Gastrocnemius medialis (tissue), 4 donors: ENCODE measurements around the gene HEBP1. TPM values are rescaled to one million over a fixed set of nuclear protein-coding genes. Genes with fewer than 3 reads are reported as not detected.

ENCODE experiments used
- ATAC-seq, 2 donors: fragments of 150-250 bp; one replicate each; pipeline ENCODE4 v1.9.1; 2016
- DNase-seq, 2 donors: peaks; one replicate each; pipeline ENCODE4 v3.0.0-alpha.2; 2019
- H3K27ac ChIP-seq, 4 donors: fragments of 200-600 bp; sonication (generic); 1 replicate in 1 of 4; 2 replicates in 3 of 4; pipeline ENCODE4 v1.5.1; 2016 to 2018; ENCODE audit warnings: mild to moderate bottlenecking in 2 of 4, moderate library complexity in 1 of 4
- H3K27me3 ChIP-seq, 3 donors: fragments of 200-600 bp; sonication (generic) in 2 of 3; 1 replicate in 1 of 3; 2 replicates in 2 of 3; pipeline versions ENCODE4 v1.5.1 to v1.6.0; 2016 to 2019; ENCODE audit warnings: mild to moderate bottlenecking in 1 of 3, moderate library complexity in 1 of 3
- H3K36me3 ChIP-seq, 2 donors: fragments of 200-600 bp; sonication (generic) in 1 of 2; one replicate each; pipeline ENCODE4 v1.5.1; 2017 to 2018
- H3K4me1 ChIP-seq, 2 donors: fragments of 200-600 bp; sonication (generic) in 1 of 2; one replicate each; pipeline ENCODE4 v1.5.1; 2016 to 2017; ENCODE audit warnings: mild to moderate bottlenecking in 2 of 2
- H3K4me3 ChIP-seq, 4 donors: fragments of 200-600 bp; sonication (generic) in 3 of 4; 1 replicate in 1 of 4; 2 replicates in 3 of 4; pipeline ENCODE4 v1.5.1; 2016 to 2019; ENCODE audit warnings: mild to moderate bottlenecking in 2 of 4
- H3K9me3 ChIP-seq, 3 donors: fragments of 200-600 bp; sonication (generic) in 2 of 3; 1 replicate in 1 of 3; 2 replicates in 2 of 3; pipeline ENCODE4 v1.5.1; 2016 to 2019
- CTCF ChIP-seq, 5 experiments: fragments of 450-650 bp in 3 of 5; fragments of 200-600 bp in 2 of 5; sonication (generic) in 2 of 5; IDR thresholded peaks in 4 of 5; conservative IDR thresholded peaks in 1 of 5; 1 replicate in 4 of 5; 2 replicates in 1 of 5; pipeline ENCODE4 v1.5.1; 2016 to 2019; ENCODE audit warnings: antibody characterized with exemption in 5 of 5, mild to moderate bottlenecking in 3 of 5, moderate library complexity in 3 of 5
- POLR2A ChIP-seq, 2 donors: fragments of 450-650 bp; IDR thresholded peaks; one replicate each; pipeline ENCODE4 v1.6.1; 2017; ENCODE audit warnings: antibody characterized with exemption in 2 of 2, mild to moderate bottlenecking in 2 of 2, moderate library complexity in 2 of 2
- in situ Hi-C, 4 donors: fragments of 200-750 bp; cut with MboI; loops; one replicate each; pipeline versions ENCODE4 v1.15.0 to v1.8.0; 2017; ENCODE audit warnings: low sequenced_read_pairs in 4 of 4
- intact Hi-C: fragments of 100-400 bp; cut with DNase I; formaldehyde crosslinking; loops from one replicate; pipeline ENCODE4 v1.15.1; 2023; ENCODE audit warnings: low total_unique reads
- total RNA-seq, 4 donors: library from RNA; depleted of rRNA; stranded (reverse); fragments of >200 nt; gene quantifications; one replicate each; pipeline versions ENCODE4 v1.1.0 to v1.2.3, GENCODE V29; 2016

Gene HEBP1
- total RNA-seq, 4 donors from 2014 or later: 3.8 to 15.8 (median 9.9) TPM

GRCh38 chr12:12954878-12955625 is 45.0 kb downstream of the HEBP1 start:
- ATAC-seq: no peak
- in situ Hi-C loops: no loop called here

GRCh38 chr12:12954356-12954755 is 45.7 kb downstream of the HEBP1 start:
- ATAC-seq (no peak), DNase-seq (no peak)
- Histone ChIP-seq H3K4me3 (no peak overlapping the region), H3K4me1 (no peaks in the 10 kb centered on the region), H3K27ac (no peak overlapping the region), H3K36me3 (no peaks in the 10 kb centered on the region), H3K27me3 (no peaks in the 10 kb centered on the region), H3K9me3 (no peaks in the 10 kb centered on the region)
- in situ Hi-C loops: no loop called here
- TF ChIP-seq CTCF (IDR thresholded peaks at IDR 0.05 in 4 of 5, conservative IDR thresholded peaks at IDR 0.05 in 1 of 5) (no peak), POLR2A (IDR thresholded peaks at IDR 0.05) (no peak)
- intact Hi-C loops: no loop called here

More at GRCh38 chr12:12954878-12955625, 45.0 kb downstream of the HEBP1 start:
- Histone ChIP-seq H3K27me3 (no peaks in the 10 kb centered on the region), H3K36me3 (no peaks in the 10 kb centered on the region), H3K4me3 (no peak overlapping the region), H3K27ac (no peak overlapping the region), H3K9me3 (no peaks in the 10 kb centered on the region), H3K4me1 (no peaks in the 10 kb centered on the region)
- DNase-seq: no peak
- TF ChIP-seq POLR2A (IDR thresholded peaks at IDR 0.05) (no peak), CTCF (IDR thresholded peaks at IDR 0.05 in 4 of 5, conservative IDR thresholded peaks at IDR 0.05 in 1 of 5) (no peak)
- intact Hi-C loops: no loop called here

GRCh38 chr12:12952036-12952435 is 48.0 kb downstream of the HEBP1 start, which contains the start of gene GPRC5D:
Gene GPRC5D, minus strand, starts transcription at chr12:12952170. Its CDS starts 1,786 bp downstream, at chr12:12950384.
- H3K27ac ChIP-seq: no peak within 1 kb of the TSS
- TF ChIP-seq CTCF (IDR thresholded peaks at IDR 0.05 in 4 of 5, conservative IDR thresholded peaks at IDR 0.05 in 1 of 5): no peak
- no peak for TF ChIP-seq POLR2A (IDR thresholded peaks at IDR 0.05)
- ATAC-seq (no peak), DNase-seq (no peak)
- intact Hi-C loops: no loop called here
- no peaks in the 10 kb centered on the region for H3K4me1 ChIP-seq
- in situ Hi-C loops: no loop called here
- H3K9me3 ChIP-seq: no peaks in the 10 kb centered on the region
- H3K36me3 ChIP-seq: no peaks in the 10 kb centered on the region
- H3K4me3 ChIP-seq: no peak within 1 kb of the TSS
- H3K27me3 ChIP-seq: no peaks in the 10 kb centered on the region

- Histone ChIP-seq H3K9me3 (no peaks in the 10 kb centered on the region), H3K4me3 (no peak overlapping the region), H3K27me3 (no peaks in the 10 kb centered on the region), H3K27ac (no peak overlapping the region), H3K4me1 (no peaks in the 10 kb centered on the region), H3K36me3 (no peaks in the 10 kb centered on the region)
- DNase-seq: no peak
- in situ Hi-C loops: no loop called here
- intact Hi-C loops: no loop called here
- TF ChIP-seq CTCF (IDR thresholded peaks at IDR 0.05 in 4 of 5, conservative IDR thresholded peaks at IDR 0.05 in 1 of 5) (no peak), POLR2A (IDR thresholded peaks at IDR 0.05) (no peak)
- ATAC-seq: no peak
Observed at GRCh38 chr12:12951504-12951903, 48.6 kb downstream of the HEBP1 start.
